GM19455 (cell line): ENCODE results near the gene HGF.
"Not testable (repeated sequence)": the region's sequence is repeated elsewhere in the genome, so short reads cannot be mapped to it uniquely, and the experiment has no call there.

Experiments
- ATAC-seq: cut with Tn5 transposase; IDR thresholded peaks from one replicate; pipeline ENCODE4 v1.9.1; 2021; ENCODE audit not compliant: unreplicated experiment

The HGF gene

DNA sequence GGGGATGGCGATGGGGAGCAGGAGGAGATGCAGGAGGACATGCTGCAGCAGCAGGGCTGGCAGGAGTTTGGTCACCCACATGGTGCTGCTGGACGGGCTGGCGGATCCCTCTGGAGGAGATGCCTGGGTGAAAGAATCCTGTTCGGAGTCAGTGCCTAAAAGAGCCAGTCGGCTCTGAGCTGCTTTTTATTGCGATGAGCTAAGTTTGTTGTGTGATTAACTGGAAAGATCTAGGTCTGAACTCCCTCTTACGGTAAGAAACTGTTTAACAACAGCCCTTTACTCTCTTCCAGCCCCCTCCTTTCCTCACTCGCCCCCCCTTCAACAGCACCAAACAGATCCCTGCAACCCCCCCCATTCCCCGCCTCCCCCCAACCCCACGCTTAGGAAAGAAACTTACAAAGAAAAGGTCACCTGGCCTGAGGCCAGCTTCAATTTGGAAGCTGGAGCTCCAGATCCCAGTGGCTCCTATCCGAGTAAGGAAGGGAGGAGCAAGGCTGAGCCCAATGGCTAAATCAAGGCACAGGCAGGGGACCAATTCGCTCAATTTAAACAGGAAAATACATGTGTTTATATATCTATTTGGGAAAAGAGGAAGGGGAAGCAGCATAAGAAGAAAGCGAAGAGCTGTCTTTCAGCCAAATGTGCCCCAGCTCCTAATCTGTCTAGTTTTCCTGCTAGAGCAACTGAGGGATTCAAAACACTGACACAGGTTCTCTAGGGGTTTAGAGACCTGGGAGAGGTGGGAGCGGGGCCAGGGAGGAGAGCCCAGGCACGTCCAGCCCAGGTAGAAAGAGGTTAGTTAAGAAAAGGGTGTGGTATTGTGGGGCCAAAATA lies at the start of gene HGF:
TSS of gene HGF (minus strand) at position 157 of the 837 bp plus-strand sequence. CDS start at position 81, 76 bp downstream.
- ATAC-seq: no peak

DNA sequence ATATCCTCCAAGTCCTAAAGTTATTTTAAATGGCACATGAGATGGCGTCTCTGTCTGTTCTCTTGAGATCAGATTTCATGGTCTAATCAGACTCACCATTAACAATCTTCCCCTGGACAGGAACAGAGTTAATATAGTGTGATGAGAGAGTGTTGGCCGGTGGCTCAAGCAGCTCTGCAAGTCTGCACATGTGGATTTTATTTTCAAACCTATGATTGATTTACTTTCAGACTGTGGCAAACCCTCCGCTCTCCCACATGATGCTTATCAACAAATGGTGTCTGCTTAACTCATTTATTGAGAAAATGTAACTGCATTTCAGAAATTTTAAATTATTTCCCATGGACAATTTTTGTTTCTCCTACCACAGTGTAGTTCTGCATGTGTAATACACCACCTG lies 46.5 kb upstream of the HGF start:
- ATAC-seq: no peak

DNA sequence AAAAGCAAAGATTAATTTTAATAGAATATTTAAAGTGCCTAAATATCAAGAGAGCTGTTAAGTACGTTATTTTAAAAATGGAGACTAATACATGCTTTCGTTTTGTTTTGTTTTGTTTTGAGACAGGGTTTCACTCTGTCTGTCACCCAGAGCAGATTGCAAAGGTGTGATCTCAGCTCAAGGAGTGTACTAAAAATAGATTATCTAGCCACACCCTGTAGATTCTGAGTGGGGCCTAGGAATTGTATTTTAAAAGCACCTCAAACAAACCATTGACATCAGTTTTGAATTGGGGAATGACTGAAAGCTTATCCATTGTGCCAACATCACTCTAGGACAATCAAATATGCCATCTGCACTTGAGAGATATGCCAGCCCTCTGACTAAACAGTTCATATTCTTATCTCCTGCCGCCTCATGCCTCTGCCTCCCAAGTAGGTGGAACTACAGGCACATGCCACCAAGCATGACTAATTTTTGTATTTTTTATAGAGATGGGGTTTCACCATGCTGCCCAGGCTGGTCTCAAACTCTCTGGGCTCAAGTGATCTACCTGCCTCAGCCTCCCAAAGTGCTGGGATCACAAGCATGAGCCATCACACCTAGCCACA lies 43.1 kb upstream of the HGF start:
- peak; percentile 89 for ATAC-seq

DNA sequence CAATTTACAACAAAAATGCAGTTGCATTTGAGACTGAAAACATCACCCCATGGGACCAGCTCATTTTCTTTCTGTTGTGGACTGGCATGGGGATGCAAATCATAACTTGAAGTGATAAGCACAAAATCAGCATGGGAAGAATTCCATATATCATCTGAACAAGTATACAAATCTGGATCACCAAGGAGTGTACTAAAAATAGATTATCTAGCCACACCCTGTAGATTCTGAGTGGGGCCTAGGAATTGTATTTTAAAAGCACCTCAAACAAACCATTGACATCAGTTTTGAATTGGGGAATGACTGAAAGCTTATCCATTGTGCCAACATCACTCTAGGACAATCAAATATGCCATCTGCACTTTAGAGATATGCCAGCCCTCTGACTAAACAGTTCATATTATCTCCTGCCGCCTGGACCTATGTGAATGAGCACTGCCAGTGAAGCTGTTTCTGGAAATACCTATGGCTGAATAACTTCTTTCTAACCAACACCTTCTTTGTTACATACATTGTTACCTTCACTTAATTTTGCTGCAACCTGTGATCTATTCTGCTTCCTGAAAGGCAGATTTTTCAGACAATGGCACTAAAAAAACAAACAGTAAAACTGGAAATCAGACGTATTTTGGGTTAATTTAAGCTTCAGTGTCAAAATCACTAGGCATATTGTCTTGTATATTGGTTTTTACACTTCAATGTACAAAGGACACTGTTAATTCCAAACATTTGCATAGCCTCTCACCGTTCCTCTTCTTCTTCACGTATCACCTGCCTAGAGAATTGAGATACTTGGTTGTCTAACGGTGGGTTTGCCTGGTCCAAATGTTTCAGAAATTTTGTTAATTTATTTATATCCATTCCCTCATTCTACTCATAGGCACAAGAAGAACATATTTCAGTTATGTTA lies 42.4 kb upstream of the HGF start:
- peak; percentile 48 for ATAC-seq

DNA sequence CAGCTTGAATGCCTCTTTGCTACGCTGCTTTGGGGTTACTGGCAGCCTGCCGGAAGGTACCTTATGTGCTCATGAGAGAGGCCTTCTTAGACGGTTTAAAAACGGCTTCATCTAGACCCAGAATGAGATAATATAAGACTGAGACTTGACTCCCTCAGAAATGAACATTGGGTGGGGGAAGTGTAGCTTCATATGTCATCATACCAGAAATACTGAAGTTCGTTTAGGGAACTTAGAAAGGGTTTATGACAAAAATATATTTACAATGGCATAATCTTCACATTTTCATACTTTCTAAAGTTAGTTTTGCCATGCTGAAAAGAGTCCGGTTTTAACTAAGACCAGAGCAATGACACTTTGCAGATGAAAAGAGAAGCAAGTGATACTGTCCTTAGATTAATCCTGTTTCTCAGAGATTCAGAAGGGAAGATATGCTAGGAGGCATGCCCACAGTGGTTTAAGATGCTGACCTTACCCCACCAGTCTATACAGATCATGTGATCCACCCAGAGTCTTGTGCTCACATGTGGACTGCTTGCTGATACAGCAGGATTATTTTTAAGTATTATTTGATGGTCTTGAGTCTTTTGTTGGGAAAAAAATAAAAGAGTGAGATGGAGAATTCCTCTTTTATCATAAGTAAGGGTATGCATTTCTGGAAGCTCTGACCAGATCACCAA lies 40.8 kb upstream of the HGF start:
- no peak for ATAC-seq

DNA sequence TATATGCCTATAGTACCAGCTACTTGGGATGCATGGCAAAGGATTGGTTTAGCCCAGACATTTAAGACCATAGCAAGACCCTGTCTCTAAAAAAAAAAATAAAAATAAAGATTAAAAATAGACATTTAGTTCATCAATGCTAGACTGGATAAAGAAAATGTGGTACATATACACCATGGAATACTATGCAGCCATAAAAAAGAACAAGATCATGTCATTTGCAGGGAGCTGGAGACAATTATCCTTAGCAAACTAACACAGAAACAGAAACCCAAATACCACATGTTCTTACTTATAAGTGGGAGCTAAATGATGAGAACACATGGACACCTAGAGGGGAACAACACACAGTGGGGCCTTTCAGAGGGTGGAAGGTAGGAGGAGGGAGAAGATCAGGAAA lies 38.5 kb upstream of the HGF start:
- not testable (repeated sequence) for ATAC-seq

DNA sequence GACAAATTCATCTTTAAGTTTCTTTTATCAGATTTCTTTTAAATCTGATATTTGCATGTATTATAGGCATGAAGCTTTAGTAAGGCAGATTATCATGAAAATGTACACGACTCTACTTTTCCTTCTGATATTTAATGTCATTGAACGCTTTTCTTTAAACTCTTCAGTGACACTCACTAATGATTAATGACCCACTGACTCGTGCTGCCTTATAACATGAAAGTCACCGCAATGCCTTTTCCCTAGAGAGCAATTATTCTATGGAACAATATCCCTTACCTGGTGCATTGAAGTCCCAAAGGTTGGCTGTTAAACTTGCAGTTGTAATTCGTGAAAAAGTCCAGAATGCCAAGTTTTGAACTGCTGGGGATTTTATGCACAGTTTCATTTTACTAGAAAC lies 33.4 kb upstream of the HGF start:
- no peak for ATAC-seq

DNA sequence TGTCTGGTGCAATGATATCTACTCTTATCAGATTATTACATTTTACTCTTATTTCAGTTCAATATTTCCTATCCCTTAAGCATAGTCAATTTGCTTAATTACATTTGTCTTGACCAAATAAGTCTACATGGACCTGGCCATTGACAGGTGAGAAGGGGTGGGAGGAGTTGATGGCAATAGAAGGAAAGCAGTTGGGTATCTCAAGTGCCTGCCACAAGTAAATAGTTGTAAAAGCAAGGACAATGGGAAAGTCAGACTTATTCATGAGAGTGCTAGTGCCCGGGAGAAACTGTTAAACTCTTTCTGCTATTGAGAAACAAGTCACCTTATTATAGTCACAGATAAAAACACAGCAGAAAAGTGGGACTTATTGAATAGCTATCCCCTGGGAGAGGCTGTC lies 32.4 kb upstream of the HGF start:
- ATAC-seq: no peak

DNA sequence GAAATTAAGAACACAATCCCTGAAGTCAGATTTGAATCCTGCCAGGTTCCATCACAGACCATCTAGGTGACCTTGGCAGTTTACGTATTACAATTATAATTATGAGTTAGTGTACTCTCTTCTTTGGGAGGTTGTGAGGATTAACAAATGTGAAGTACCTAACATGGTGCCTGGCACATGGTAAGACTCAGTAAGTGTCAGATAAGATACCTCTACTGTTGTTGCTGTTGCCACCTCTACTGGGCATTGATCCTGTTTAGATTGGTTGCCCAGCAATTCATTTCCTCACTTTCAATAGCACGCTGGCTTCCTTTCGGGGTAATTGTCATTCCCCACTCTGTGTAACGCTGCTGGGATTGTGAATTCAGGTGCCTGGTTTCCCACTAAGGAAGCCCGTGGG lies 31.7 kb upstream of the HGF start:
- no peak for ATAC-seq

DNA sequence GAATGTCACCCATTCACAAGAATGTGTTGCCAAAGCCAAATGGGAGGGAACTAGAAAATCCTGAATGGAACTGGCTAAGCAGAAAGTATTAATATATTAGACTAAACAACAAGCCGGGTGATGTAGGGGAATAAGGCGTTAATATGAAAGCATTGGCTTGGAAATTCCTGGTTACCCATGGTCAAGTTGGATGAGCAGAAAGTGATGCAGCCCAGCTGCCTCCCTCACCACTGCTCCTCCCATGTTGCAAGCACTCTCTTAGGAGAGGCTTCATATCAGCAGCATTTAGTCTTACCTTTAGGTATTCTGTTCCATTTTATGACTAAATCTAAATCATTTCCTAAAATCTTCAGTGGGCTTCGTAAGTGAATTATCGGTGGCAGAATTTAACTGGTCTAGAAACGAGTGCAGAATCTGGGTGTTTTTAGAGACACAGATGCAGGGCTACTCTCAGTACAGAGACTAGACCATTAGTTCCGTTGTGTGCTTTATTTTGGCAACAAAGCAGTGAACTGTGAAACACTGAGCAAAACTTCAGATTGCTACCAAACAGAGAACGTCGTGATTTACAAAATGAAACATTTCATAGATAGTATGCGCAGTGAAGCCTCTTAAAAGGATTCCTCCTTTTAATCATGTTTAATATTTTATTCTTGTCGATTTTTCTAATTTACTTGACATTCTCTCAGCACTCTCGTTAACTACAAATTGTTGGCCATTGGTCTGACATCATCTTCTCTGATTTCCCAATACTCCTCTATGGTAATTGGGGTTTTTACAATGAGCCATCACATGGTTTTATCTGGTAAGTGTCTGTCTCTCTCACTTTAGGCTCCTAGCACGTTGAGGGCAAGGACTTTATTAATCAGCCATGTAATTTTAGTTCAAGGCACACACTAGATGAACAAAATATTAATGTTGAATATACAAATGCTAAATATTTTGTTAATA lies 22.0 kb upstream of the HGF start:
- ATAC-seq: no peak

DNA sequence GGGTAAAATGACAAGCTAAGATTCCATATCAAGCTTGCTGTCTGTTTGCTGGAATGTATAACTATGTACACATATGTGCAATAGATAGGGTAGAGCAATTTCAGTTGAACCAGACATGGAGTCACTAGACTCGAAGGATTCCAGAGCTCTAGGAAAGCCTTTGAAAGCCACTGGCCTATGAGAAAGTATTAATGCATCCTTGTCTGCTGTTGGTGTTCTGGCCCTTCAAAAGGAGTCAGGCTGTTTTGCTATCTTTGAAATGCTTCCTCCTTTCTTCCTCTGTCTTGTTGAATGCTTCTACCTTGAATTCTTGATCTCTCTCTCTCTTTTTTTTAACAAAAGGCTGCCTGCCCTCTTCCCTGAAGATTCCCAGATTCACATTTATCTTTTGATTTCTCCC lies 20.8 kb upstream of the HGF start:
- no peak for ATAC-seq

DNA sequence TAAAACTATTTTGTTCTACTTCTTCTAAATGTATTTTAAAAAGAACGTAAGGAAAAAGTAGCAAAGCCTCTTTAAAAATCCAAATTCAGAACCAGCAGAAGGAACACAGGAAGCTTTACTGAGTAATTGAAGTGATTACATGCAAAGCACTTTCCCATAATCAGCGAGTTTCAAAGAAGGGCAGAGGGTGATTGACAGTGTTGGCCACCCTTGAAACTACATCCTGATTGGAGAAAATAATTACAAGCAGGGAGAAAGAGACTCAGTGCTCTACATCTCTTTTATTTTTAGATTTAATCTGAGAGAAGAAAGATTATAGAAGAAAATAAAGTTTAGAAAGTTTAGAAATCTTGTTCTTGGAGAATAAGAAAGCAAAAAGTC lies 20.3 kb upstream of the HGF start:
- ATAC-seq: no peak

DNA sequence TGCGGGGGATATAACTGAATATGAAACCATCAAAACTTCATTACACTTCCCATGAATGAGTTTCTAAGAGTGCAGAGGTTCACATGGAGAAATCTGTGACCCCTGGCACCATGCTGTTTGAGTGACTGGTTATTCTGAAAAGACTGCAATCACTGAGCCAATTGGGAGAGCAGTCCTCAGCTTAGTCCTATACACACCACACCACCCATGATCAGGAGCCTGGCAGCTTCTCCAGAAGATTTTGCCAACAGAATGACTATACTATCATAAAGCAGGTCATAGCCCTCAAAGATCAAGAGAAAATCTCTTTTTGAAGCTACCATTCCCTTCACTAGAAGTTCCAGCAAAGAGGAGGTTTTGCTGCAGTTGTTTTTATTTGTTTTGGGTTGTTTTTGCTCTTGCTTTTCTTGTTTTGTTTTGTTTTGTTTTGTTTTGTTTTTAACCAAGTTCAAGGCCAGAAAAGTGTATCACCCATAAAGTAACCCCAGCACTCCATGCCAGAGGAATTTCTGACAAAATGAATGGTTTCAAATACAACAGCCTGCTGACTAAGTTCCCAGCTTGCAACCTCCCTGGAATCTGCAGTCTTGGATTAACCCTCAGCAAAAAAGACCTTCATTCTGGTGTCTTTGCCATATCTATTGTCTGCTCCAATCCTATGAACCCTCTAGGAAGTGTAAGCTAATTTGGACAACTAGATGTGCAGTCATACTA lies 19.7 kb upstream of the HGF start:
- no peak for ATAC-seq

DNA sequence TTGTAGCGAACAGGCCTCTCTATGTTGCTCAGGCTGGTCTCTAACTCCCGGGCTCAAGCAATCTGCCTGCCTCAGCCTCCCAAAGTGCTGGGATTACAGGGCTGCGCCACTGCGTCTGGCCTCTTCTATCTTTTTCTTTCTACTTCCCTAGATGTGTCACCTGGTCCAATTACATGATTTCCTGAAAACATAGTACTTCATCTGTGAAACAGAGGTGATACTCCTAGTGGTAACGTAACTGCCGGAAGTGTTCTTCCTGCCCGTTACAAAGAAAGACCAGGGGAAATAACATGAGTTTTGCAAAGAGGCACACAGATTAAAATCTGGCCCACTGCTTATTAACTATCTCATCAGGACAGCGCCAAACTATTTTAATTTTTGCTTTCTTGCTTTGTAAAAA lies 18.4 kb upstream of the HGF start:
- no peak for ATAC-seq

DNA sequence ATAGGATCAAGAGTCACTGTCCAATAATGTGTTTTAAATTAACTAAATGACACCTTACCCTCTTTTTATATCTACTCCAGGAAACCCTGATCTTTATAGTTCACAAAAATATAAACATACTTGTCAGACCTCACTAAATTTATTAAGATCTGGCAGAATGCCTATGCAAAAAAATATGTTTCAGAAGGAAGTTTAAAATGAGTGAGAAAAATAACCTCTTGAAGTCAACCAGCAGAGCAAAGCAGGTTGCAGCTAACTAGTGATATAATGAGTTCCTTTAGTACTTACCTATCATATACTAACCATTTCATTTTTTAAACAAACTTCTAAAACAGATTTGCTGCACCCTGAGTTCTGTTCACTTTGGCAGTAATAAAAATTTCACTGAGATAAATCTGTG lies 14.0 kb upstream of the HGF start:
- ATAC-seq: no peak

DNA sequence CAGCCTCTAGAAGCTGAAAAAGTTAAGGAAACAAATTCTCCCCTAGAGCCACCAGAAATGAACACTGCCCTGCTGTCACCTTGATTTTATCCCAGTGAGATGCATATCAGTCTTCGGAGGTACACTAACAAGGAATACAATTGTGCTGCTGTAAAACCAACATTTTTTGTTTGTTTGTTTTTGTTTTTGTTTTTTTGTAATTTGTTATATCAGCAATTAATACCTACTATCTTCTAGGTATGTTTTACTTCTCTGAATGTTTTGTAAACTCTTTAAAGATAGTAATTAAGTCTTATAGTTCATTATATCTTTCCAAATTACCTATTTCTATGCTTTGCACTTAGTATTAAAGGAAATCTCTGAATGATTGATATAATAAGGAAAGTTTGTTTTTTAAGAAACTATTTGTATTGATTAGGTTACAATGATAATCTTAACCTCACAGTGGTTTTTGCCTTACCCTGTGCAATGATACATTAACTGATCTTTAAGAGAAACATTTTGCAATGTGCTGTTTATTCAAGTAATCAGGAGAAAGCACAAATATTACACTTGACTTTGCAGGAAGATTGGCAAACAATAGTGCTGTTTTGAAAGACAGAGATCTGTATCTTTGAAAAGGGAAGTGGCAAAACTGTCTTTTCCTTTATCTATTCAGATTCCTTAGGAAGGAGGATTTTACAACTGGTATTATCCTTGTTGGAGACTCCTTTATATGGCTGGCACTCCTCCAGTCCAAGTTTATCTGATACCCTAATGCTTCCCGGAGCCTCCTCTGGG lies 11.3 kb upstream of the HGF start:
- no peak for ATAC-seq

DNA sequence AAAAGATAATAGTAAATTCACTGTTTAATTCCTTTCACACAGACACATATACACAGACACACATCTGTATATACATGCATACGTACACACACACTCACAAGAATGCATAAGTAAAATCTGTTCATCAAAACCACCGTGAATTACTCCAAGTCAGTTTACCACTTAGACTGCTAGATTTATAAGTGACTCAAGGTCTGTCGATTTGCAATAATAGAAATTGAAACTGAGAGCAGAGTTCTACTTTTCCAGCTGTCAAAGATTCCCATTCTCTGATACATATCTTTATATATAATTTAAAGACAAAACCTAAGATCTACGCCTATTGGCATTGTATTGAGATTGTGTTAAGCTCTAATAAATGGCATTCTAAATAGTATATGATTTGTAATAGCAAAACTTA lies 9.9 kb upstream of the HGF start:
- ATAC-seq: no peak

DNA sequence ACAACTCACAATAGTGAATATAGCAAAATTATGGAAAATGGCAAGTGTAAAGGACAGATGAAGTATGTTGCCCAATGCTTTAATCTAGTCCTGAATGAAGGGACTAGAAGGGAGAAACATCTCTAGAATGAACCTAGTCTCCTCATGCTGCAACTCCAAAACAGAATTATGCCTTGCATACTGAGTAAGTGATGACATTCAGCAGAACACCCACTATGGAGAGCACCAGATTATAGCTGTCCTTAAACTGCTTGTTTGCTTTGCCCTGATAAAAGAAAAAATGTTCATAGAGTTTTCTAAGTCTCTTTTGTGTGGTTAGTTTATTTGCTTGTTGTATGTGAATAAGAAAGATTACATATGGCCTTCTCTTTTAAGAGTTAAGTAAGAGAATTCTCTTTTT lies 7.8 kb upstream of the HGF start:
- ATAC-seq: no peak
